Measurements from ENCODE around the gene MYLK. TPM values are rescaled to one million over a fixed set of nuclear protein-coding genes. Genes with fewer than 3 reads are reported as not detected.

The MYLK gene
- total and polyA plus RNA-seq, 9 of the 15 experiments (the other 6 are each of a cell fraction or from before 2014, with no cell fraction given) = 0.11 to 0.53 (median 0.18) TPM; not detected in 2

GRCh38 chr3:123660900-123661299, 223.2 kb downstream of the MYLK start (continued):
- TF ChIP-seq ZNF609 (CRISPR knock-in tag; IDR thresholded peaks at IDR 0.05; ENCODE audit: borderline replicate concordance) (no peak), DDX20 (tag; IDR thresholded peaks at IDR 0.05; ENCODE audit: low read depth) (no peak)

DNA sequence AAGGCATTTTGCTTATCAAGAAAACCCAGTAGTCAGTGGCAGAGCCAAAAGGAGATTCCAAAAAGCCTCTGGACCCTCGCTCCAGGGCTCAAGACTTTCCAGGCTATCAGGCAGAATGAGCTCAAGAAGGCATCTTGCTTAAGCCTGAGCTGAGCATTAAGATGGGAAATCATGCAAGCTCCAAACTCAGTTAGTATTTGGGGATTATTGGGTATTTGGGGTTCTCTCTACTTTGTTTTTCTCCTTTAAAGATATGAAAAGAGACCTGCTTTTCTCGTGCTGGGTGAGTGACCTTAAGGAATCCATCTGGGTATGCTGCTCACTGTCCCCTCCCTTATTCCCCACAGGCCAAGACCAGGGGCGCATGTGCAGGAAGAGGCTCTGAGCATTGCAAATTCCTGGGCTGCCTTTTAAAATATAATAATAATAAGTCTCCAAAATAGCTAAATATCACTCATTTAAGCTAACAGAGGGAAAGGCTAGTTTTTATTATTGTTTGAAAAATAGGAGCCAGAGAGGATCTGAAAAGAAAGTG, 223.9 kb downstream of the MYLK start:
- Histone ChIP-seq H3K4me2 (ENCODE audit: insufficient read depth, low read length) (no peak overlapping the region), H3K4me3 (no peak overlapping the region), H3K36me3 (ENCODE audit: control insufficient read depth, insufficient read depth, low read length) (no peaks in the 10 kb centered on the region), H3K79me2 (ENCODE audit: control insufficient read depth, insufficient read depth, low read length) (no peaks in the 10 kb centered on the region), H2AFZ (ENCODE audit: low read depth, low read length) (no peak overlapping the region), H3K27me3 (ENCODE audit: control insufficient read depth in 2 of 2, insufficient read depth in 2 of 2, low read length in 2 of 2) (no peaks in the 10 kb centered on the region; a peak in 1 of 5 replicates), H3K4me1 (replicated peaks in 1 of 2; ENCODE audit: control insufficient read depth in 2 of 2, insufficient read depth in 2 of 2, low read length in 2 of 2) (no peaks in the 10 kb centered on the region), H4K20me1 (replicated peaks; ENCODE audit: control insufficient read depth, insufficient read depth, low read length) (no peaks in the 10 kb centered on the region), H3K9me3 (replicated peaks; ENCODE audit: control insufficient read depth, insufficient read depth, low read depth, low read length) (peaks cover 2% of the 10 kb centered on the region), H3K27ac (ENCODE audit: extremely low read depth, low read depth, low read length) (no peak overlapping the region), H3K9ac (ENCODE audit: insufficient read depth in 1 of 2, low read depth in 2 of 2, low read length in 2 of 2) (no peak overlapping the region), H3K9me1 (ENCODE audit: control insufficient read depth, insufficient read depth, low read length) (no peaks in the 10 kb centered on the region)
- intact Hi-C loops (cut with micrococcal nuclease) (no loop called here), in situ Hi-C loops (cut with MboI) (no loop called here)
- POLR2A ChIA-PET = interaction anchor here (0.6 kb wide), 1 partner anchor 195 kb away, joined by 4 read pairs; no protein-coding TSS in a partner anchor
- DNase-seq (ENCODE audit: extremely low read depth in 1 of 4, low spot score in 3 of 4) (no peak), ATAC-seq (no peak), FAIRE-seq (no peak)
- no TSS peak for BruUV-seq (replicated peaks)
- CTCF ChIA-PET (ENCODE audit: low intra/inter-chr PET ratio) = no interaction called here
- 0% methylated on average over 3 of the region's 3 CpGs for WGBS (ENCODE audit: insufficient coverage, low coverage, missing lambda C conversion rate)
- peak in 1 of 2 experiments; percentile 28; a peak in 2 of 4 replicates for TF ChIP-seq NRF1 (conservative IDR thresholded peaks at IDR 0.05 in 1 of 2, IDR thresholded peaks at IDR 0.05 in 1 of 2)
- no peak for TF ChIP-seq SAP30 (IDR thresholded peaks at IDR 0.05; ENCODE audit: borderline replicate concordance, insufficient read depth, low read depth, low read length, poor library complexity, severe bottlenecking)

Data from K562 (cell line).